Activated CD8-positive, alpha-beta memory T cell treated with anti-CD3 and anti-CD28 coated beads, Interleukin-2, amount 10 ng/mL, durations not matched to agents 7 days and 5 days (primary cell): ENCODE results near the gene IMPA2. TPM values are rescaled to one million over a fixed set of nuclear protein-coding genes. Genes with fewer than 3 reads are reported as not detected.
"Not testable (repeated sequence)": the region's sequence is repeated elsewhere in the genome, so short reads cannot be mapped to it uniquely, and the experiment has no call there.

Source experiments
- ATAC-seq: fragments of 150-1000 bp; cut with Tn5 transposase; one replicate; pipeline ENCODE4 v1.10.0; 2021; ENCODE audit warnings: moderate library complexity
- CTCF ChIA-PET: fragments of 350-600 bp; sonication (Branson Sonifier 250); formaldehyde crosslinking; loops from one replicate; lab custom pipeline; 2021; ENCODE audit warnings: antibody characterized with exemption; lab: Charles Lee
- DNase-seq: peaks from one replicate; pipeline ENCODE4 v3.0.0-alpha.2; 2020
- H3K27ac Mint-ChIP-seq: one replicate; pipeline ENCODE4 v1.8.0; 2021; ENCODE audit warnings: mild to moderate bottlenecking, mixed read lengths
- H3K27me3 Mint-ChIP-seq: one replicate; pipeline ENCODE4 v1.8.0; 2021; ENCODE audit warnings: mixed read lengths
- H3K36me3 Mint-ChIP-seq: one replicate; pipeline ENCODE4 v1.8.0; 2021; ENCODE audit warnings: mild to moderate bottlenecking, mixed read lengths
- H3K4me1 Mint-ChIP-seq: one replicate; pipeline ENCODE4 v1.8.0; 2021; ENCODE audit warnings: mixed read lengths
- H3K4me3 Mint-ChIP-seq: one replicate; pipeline ENCODE4 v1.8.0; 2021; ENCODE audit warnings: mild to moderate bottlenecking, moderate library complexity, mixed read lengths
- H3K9me3 Mint-ChIP-seq: one replicate; pipeline ENCODE4 v1.8.0; 2022; ENCODE audit warnings: low read depth, mixed read lengths
- total RNA-seq, 2 experiments: library from RNA; stranded (reverse); gene quantifications; one replicate each; pipeline ENCODE4 v1.2.3, GENCODE V29; 2021

IMPA2 gene
- total RNA-seq, 2 experiments from 2014 or later = 14.1 to 19.1 TPM

DNA sequence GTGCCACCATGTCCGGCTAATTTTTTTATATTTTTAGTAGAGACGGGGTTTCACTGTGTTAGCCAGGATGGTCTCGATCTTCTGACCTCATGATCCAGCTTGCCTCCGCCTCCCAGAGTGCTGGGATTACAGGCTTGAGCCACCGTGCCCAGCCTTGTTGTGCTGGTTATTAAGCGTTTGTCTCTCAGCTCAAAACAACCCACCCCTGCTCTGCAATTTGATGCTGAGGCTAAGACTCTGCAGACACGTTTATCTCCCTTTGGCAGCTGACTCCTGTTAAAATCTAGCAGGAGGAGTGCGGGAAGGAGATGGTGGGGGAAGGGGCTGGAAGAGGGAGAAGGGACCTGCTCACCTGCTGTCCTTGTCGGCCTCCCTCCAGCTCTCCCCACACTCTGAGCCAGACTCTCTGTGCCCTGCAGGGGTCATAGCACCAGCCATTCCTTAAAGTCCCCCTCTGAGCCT, 29.9 kb upstream of the IMPA2 start:
- ATAC-seq = no peak
- Mint-ChIP-seq H3K4me1 (peaks cover 10% of the 10 kb centered on the region), H3K27me3 (no peaks in the 10 kb centered on the region), H3K9me3 (no peaks in the 10 kb centered on the region), H3K4me3 (no peak overlapping the region), H3K27ac (no peak overlapping the region), H3K36me3 (no peaks in the 10 kb centered on the region)
- no peak for DNase-seq
- CTCF ChIA-PET = interaction anchor here (1.2 to 5.4 kb wide), 2 partner anchors 14 to 44 kb away, joined by 6 to 32 read pairs; no protein-coding TSS in a partner anchor

DNA sequence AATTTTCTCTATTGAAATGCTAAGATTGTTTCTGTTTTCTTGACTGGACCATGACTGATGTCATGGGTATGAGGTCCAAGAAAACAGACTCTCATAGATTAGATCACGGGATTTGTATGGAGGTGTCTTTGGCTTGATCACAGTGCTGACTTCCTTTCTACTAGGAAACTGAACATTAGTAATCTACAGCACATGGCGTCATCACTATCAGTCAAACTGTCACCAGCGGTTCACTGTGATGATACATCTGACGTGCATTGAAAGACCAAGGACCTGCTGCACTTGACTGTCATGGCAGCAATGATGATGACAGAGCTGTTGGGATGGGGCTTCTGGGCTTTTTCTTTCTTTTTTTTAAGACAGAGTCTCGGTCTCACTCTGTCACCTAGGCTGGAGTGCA, 28.2 kb upstream of the IMPA2 start:
- peaks cover 2% of the 10 kb centered on the region for H3K4me1 Mint-ChIP-seq
- H3K27ac Mint-ChIP-seq = no peak overlapping the region
- no peaks in the 10 kb centered on the region for H3K27me3 Mint-ChIP-seq
- DNase-seq (no peak), ATAC-seq (no peak)
- peaks cover 2% of the 10 kb centered on the region for H3K36me3 Mint-ChIP-seq
- H3K9me3 Mint-ChIP-seq = peaks cover 10% of the 10 kb centered on the region
- H3K4me3 Mint-ChIP-seq = no peak overlapping the region
- CTCF ChIA-PET = interaction anchor here (5.4 kb wide), 1 partner anchor 15 kb away, joined by 32 read pairs; no protein-coding TSS in a partner anchor

DNA sequence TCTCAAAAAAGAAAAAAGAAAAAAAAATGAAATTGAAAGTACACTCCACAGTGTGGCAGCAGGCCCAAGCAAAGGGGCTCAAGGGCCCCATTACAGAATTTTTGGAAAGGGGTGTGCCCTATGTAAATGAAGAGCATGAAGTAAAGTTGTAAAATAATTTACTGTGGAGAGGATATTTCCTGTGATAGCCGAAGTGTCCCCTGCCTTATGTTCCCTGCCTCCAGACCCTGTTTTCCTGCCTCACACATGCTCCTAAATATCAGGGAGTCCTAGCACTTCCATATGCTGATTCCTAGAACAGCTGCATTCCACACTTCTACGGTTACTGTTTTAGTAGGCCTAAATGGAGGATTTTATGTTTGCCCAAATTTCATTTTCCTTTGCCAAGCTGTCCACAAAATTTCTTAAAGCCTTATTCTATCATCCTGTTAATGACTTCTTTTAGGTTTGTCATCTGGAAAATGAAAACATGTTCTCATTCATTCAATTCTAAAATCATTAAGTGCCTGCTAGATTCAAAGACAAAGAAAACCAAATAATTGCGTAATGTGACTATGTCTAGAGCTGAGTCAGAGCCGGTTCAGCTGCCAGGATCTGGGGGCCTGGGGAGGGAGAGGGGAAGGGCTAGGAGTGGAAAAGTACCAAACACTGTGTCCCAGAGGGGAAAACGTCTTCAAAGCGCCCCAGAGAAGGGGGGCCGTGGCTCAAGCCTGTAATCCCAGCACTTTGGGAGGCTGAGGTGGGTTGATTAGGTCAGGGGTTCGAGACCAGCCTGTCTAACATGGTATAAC, 25.9 kb upstream of the IMPA2 start:
- Mint-ChIP-seq H3K27ac (no peak overlapping the region), H3K36me3 (peaks cover 2% of the 10 kb centered on the region), H3K4me1 (peaks cover 2% of the 10 kb centered on the region), H3K4me3 (no peak overlapping the region), H3K27me3 (no peaks in the 10 kb centered on the region), H3K9me3 (peaks cover 10% of the 10 kb centered on the region)
- CTCF ChIA-PET = interaction anchor here (0.5 to 1.7 kb wide), 2 partner anchors 17 to 1489 kb away, joined by 3 to 6 read pairs; no protein-coding TSS in a partner anchor
- DNase-seq (no peak), ATAC-seq (no peak)

DNA sequence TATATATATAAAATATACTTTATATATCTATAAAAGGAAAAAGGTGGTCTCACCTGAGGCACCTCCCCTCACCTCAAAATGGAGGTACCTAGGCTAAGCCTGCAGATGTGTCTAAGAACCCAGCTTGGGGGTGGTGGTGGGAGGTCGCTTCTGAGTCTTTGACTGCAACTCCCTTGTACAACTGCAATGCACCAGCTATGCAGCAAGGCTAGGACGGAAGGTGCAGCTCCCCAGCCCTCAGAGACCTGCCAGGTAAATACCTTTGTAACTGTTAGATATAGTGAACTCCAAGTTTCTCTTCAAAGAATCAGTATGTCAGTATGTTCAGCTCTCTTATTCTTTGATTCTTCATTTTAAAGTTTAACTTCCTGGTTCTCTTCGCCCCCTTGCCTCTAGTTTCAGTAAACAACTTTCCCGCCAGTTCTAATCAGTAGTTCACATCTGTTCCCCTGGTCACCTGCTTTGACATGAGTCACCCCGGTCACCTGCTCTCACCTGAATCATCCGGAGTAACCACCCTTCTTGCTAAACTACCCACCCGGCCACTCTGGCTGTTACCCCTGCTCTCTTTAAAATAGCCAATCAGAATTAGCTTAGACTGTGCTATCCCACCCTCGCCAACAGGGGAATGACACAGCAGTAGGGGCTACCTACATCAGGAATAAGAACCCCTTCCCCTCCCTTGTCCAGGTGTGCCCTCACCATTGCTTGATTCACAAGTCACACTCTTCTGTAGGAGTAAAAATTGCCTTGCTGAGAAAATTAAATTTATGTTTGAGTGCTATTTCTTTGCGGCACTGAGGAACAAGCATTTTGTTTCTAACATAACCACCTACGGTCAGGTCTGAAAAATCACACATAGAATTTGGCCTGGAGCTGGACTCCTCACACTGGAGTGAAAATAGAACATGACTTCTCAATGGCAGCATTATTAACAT, 24.7 kb upstream of the IMPA2 start:
- H3K36me3 Mint-ChIP-seq = peaks cover 2% of the 10 kb centered on the region
- no peak overlapping the region for H3K4me3 Mint-ChIP-seq
- no peak for ATAC-seq
- DNase-seq = no peak
- CTCF ChIA-PET = no interaction called here
- no peaks in the 10 kb centered on the region for H3K27me3 Mint-ChIP-seq
- peaks cover 10% of the 10 kb centered on the region for H3K9me3 Mint-ChIP-seq
- H3K27ac Mint-ChIP-seq = no peak overlapping the region
- peaks cover 2% of the 10 kb centered on the region for H3K4me1 Mint-ChIP-seq

DNA sequence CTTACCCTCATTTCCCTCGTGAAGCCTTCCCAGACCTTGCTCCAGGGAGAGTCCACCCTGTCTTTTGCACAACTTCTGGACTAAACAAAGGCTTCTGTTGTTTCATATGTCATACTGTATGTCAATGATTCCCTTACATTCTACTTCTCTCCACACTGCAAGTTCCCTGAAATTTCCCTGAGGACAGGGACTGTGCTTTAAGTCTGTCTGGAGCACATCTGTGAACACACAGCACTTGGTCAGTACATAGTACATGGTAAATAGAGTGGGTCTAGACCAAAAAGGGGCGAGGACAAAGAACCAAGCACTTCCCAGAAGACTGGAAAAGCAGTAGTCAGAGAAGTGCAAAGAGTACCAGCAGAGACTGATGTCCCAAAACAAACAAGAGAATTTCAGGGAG, 23.7 kb upstream of the IMPA2 start:
- no peak for ATAC-seq
- no peak overlapping the region for H3K27ac Mint-ChIP-seq
- peaks cover 2% of the 10 kb centered on the region for H3K4me1 Mint-ChIP-seq
- peaks cover 2% of the 10 kb centered on the region for H3K27me3 Mint-ChIP-seq
- DNase-seq = no peak
- H3K9me3 Mint-ChIP-seq = peaks cover 10% of the 10 kb centered on the region
- peaks cover 2% of the 10 kb centered on the region for H3K36me3 Mint-ChIP-seq
- CTCF ChIA-PET = no interaction called here
- no peak overlapping the region for H3K4me3 Mint-ChIP-seq

DNA sequence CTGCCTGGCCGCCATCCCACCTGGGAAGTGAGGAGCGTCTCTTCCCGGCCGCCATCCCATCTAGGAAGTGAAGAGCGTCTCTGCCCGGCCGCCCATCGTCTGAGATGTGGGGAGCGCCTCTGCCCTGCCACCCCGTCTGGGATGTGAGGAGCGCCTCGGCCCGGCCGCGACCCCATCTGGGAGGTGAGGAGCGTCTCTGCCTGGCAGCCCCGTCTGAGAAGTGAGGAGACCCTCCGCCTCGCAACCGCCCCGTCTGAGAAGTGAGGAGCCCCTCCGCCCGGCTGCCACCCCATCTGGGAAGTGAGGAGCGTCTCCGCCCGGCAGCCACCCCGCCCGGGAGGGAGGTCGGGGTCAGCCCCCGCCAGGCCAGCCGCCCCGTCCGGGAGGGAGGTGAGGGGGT, 21.7 kb upstream of the IMPA2 start:
- H3K4me1 Mint-ChIP-seq, H3K27me3 Mint-ChIP-seq, H3K4me3 Mint-ChIP-seq, H3K27ac Mint-ChIP-seq, H3K36me3 Mint-ChIP-seq, ATAC-seq, H3K9me3 Mint-ChIP-seq, CTCF ChIA-PET, DNase-seq: not testable (repeated sequence)

DNA sequence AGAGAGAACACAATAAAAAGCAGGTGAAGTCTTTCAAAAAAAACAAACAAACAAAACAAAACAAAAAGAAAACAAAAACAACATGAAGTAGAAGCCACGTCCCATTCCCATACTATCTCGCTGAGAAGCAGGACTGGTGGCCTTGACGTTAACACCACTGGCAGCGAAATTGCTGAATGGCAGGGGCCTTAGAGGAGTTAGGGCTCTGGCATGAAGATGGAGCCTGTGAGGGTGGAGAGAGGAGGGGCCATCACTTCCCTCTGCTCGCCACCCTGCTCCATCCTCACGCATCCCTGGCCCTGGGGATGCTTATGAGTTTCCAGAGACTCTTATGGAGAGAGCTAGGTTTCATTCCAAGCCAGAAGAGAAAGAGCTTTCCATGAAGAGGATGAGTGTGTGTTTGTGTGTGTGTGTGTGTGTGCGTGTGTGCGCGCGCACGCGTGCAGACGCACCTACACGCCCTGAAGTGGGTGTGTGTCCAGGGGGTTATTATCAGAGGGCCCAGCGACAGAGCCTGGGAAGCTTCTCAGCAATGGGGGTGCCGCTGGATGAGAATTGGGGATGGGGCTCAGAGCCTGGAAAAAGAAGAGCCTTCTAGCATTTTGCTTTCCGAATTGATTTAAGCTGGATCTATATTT, 20.4 kb upstream of the IMPA2 start:
- CTCF ChIA-PET = no interaction called here
- Mint-ChIP-seq H3K27me3 (peaks cover 6% of the 10 kb centered on the region), H3K36me3 (peaks cover 2% of the 10 kb centered on the region), H3K27ac (no peak overlapping the region), H3K9me3 (peaks cover 10% of the 10 kb centered on the region), H3K4me1 (no peaks in the 10 kb centered on the region), H3K4me3 (no peak overlapping the region)
- DNase-seq (no peak), ATAC-seq (no peak)

DNA sequence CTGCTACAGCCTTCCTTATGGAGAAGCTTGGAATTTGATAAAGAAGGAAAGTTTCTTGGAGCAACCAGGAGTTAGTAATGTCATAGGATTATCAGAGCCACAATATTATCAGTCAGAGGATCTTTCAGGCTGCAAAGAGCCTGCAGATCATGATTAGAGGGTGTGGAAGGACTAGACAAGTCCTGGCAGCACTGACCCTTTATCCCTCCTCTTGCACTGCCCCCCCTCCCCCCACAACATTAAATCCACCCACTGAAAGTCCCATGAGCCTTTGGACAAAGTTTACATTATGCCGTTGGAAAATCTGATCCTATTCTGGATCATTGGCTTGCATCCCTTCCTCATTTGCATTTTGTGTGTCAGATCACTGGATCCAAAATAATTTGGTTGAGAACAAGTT, 18.7 kb upstream of the IMPA2 start:
- ATAC-seq (no peak), DNase-seq (no peak)
- peaks cover 1% of the 10 kb centered on the region for H3K9me3 Mint-ChIP-seq
- no peaks in the 10 kb centered on the region for H3K36me3 Mint-ChIP-seq
- no peak overlapping the region for H3K4me3 Mint-ChIP-seq
- no peak overlapping the region for H3K27ac Mint-ChIP-seq
- no peaks in the 10 kb centered on the region for H3K4me1 Mint-ChIP-seq
- CTCF ChIA-PET = no interaction called here
- peaks cover 6% of the 10 kb centered on the region for H3K27me3 Mint-ChIP-seq

DNA sequence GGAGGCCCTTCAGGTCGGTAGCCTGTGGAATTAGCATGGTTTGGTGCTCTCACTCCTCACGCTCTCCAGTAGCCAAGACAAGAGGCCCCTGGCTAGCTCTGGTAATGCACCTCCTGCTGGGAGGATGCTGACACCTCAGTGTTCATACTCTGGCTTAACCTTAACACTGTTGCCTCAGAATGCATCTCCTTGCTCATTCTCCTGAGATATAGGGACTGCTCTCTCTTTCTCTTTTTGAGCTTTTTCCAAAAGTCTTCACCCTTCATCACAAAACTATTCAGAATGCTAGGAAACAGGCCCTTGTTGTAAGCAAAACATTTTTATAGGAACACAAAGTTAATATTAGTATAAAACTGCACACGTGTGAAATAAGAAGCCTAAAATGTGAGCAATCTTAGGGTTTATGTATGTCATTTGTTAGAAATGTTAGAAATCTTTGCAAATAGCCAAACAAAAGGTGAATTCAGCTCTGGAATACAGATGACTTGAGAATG, 17.3 kb upstream of the IMPA2 start:
- ATAC-seq (peak; percentile 30), DNase-seq (no peak)
- H3K27ac Mint-ChIP-seq = no peak overlapping the region
- no peak overlapping the region for H3K4me3 Mint-ChIP-seq
- no peaks in the 10 kb centered on the region for H3K36me3 Mint-ChIP-seq
- no peaks in the 10 kb centered on the region for H3K4me1 Mint-ChIP-seq
- H3K9me3 Mint-ChIP-seq = no peaks in the 10 kb centered on the region
- H3K27me3 Mint-ChIP-seq = peaks cover 6% of the 10 kb centered on the region
- CTCF ChIA-PET = interaction anchor here (1.2 kb wide), 1 partner anchor 26 kb away, joined by 4 read pairs; no protein-coding TSS in a partner anchor

DNA sequence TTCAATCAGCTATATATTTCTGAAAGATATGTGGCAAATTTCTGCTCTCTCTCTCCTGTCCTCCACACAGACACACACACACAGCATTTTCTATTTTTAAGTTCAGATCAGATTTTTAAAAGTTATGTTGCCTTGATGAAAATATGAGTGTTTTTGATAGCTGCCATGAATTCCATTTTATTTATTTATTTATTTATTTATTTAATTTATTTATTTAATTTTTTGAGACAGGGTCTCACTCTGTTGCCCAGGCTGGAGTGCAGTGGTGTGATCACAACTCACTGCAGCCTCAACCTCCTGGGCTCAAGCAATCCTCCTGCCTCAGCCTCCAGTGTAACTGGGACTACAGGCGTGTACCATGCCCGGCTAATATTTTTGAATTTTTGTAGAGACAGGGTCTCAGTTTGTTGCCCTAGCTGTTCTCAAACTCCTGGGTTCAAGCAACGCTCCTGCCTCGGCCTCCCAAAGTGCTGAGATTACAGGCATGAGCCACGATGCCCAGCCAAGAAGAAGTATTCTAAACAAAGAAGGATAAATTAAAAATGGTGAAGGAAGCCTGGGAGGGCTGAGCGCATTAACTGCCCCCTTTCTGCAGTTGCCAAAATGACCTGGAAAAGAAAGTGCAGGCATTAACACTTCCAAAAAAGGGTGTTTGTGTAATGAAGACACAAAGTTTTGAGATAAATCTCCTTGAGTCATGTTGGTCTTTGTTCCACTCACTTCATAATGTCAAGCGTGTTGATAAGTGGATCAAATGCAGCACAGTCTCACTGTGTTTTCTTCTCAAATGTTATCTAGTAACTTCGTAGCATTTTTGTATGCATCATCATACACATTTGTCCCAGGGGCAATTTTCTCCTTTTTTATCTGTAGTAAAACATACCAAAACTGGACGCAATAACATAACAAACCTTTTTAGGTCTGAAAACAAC, 11.1 kb upstream of the IMPA2 start:
- ATAC-seq = no peak
- no peak for DNase-seq
- CTCF ChIA-PET = interaction anchor here (0.9 to 1.0 kb wide), 2 partner anchors 33 to 68 kb away, joined by 3 read pairs; no protein-coding TSS in a partner anchor
- H3K4me1 Mint-ChIP-seq = peaks cover 3% of the 10 kb centered on the region
- H3K36me3 Mint-ChIP-seq = no peaks in the 10 kb centered on the region
- H3K9me3 Mint-ChIP-seq = no peaks in the 10 kb centered on the region
- no peaks in the 10 kb centered on the region for H3K27me3 Mint-ChIP-seq
- H3K27ac Mint-ChIP-seq = no peak overlapping the region
- no peak overlapping the region for H3K4me3 Mint-ChIP-seq

DNA sequence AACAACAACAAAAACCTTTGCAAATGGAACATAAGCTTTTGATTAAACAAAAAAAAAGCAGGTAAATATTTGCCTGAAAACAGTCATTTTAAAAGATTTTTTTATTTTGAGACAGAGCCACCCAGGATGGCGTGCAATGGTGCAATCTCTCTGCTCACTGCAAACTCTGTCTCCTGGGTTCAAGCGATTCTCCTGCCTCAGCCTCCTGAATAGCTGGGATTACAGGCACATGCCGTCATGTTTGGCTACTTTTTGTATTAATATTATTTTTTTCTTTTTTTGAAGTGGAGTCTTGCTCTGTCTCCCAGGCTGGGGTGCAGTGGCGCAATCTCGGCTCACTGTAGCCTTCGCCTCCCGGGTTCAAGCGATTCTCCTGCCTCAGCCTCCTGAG, 10.5 kb upstream of the IMPA2 start:
- ATAC-seq, H3K27me3 Mint-ChIP-seq, H3K27ac Mint-ChIP-seq, H3K4me1 Mint-ChIP-seq, DNase-seq, H3K4me3 Mint-ChIP-seq, H3K36me3 Mint-ChIP-seq, H3K9me3 Mint-ChIP-seq: not testable (repeated sequence)
- CTCF ChIA-PET = interaction anchor here (0.9 to 1.0 kb wide), 2 partner anchors 34 to 67 kb away, joined by 3 read pairs; no protein-coding TSS in a partner anchor
